ENCODE data around the gene SAMMSON. TPM values are rescaled to one million over a fixed set of nuclear protein-coding genes. Genes with fewer than 3 reads are reported as not detected.
A peak's percentile ranks its signal among the peaks of the same experiment; 100 is the strongest.

Gene SAMMSON
- total and polyA plus RNA-seq, 4 donors = 0.12 TPM; not detected in 3

DNA sequence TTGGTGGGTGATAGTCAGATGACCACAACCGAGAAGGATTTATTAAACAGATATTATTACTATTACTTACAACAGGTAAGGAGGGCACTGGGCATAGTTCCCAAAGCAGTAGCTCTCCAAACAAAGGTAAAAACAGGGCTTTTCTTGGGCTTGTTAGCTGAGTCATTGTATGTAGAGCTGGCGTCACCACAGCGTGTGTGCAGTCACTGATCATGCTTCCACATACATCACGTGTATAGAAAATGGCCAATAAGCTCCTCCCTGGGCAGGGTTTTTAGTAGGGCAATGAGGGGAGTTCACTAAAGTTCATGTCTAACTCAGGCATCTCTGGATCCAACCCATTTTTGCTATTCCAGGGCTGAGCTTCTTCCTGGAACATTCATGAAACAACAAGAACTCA is 5.8 kb upstream of the SAMMSON start:
- Histone ChIP-seq H3K4me3 (no peak overlapping the region), H3K4me1 (ENCODE audit: control insufficient read depth in 5 of 5, insufficient read depth in 5 of 5, low read length in 5 of 5) (peaks cover 0 to 22% (median 3%) of the 10 kb centered on the region in 5 donors), H3K36me3 (ENCODE audit: control insufficient read depth in 4 of 4, insufficient read depth in 4 of 4, low read length in 4 of 4) (no peaks in the 10 kb centered on the region), H3K27me3 (ENCODE audit: control insufficient read depth in 3 of 3, insufficient read depth in 3 of 3, low read length in 2 of 3) (no peaks in the 10 kb centered on the region), H3K27ac (ENCODE audit: low read depth in 1 of 2, low read length in 1 of 2) (no peak overlapping the region), H3K9ac (ENCODE audit: insufficient read depth in 1 of 2, low read length in 2 of 2) (no peak overlapping the region), H3K9me3 (ENCODE audit: control insufficient read depth in 4 of 4, insufficient read depth in 3 of 4, low read length in 3 of 4) (no peaks in the 10 kb centered on the region)
- 90 to 95% methylated on average over 4 of the region's 4 CpGs for WGBS, 2 donors
- ATAC-seq (ENCODE audit: insufficient read depth, low FRiP score) = no peak
- TF ChIP-seq, protein P1, sequence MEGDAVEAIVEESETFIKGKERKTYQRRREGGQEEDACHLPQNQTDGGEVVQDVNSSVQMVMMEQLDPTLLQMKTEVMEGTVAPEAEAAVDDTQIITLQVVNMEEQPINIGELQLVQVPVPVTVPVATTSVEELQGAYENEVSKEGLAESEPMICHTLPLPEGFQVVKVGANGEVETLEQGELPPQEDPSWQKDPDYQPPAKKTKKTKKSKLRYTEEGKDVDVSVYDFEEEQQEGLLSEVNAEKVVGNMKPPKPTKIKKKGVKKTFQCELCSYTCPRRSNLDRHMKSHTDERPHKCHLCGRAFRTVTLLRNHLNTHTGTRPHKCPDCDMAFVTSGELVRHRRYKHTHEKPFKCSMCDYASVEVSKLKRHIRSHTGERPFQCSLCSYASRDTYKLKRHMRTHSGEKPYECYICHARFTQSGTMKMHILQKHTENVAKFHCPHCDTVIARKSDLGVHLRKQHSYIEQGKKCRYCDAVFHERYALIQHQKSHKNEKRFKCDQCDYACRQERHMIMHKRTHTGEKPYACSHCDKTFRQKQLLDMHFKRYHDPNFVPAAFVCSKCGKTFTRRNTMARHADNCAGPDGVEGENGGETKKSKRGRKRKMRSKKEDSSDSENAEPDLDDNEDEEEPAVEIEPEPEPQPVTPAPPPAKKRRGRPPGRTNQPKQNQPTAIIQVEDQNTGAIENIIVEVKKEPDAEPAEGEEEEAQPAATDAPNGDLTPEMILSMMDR (IDR thresholded peaks at IDR 0.05; ENCODE audit: control extremely low read depth, extremely low read depth) = no peak
- DNase-seq = no peak

DNA sequence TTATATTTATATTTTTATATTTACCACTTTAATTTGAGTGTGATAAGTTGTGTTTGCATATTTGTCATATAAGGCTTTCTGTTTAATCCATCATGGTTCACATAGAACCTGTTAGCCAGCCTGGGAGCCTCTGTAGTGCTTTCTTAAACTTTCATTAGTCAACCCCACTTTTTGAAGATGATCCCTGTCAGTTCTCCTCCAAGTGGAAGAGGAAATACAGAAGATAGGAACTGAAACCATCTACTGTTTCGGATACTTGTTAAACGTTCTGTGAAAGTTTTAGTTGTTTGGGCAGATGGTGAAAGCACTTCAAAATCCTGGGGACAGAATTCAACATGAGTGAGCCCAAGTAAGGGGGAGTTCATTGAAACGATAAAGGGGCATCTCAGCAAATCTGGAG is 4.6 kb upstream of the SAMMSON start:
- no peak overlapping the region for H3K4me3 ChIP-seq
- peaks cover 0 to 34% (median 3%) of the 10 kb centered on the region in 5 donors for H3K4me1 ChIP-seq (ENCODE audit: control insufficient read depth in 5 of 5, insufficient read depth in 5 of 5, low read length in 5 of 5)
- WGBS, 2 donors = 61 to 71% methylated on average over 3 of the region's 3 CpGs
- H3K27ac ChIP-seq (ENCODE audit: low read depth in 1 of 2, low read length in 1 of 2) = no peak overlapping the region
- no peak overlapping the region for H3K9ac ChIP-seq (ENCODE audit: insufficient read depth in 1 of 2, low read length in 2 of 2)
- no peaks in the 10 kb centered on the region for H3K27me3 ChIP-seq (ENCODE audit: control insufficient read depth in 3 of 3, insufficient read depth in 3 of 3, low read length in 2 of 3)
- H3K36me3 ChIP-seq (ENCODE audit: control insufficient read depth in 4 of 4, insufficient read depth in 4 of 4, low read length in 4 of 4) = no peaks in the 10 kb centered on the region
- ATAC-seq (ENCODE audit: insufficient read depth, low FRiP score) (no peak), DNase-seq (no peak)
- TF ChIP-seq, protein P1 (IDR thresholded peaks at IDR 0.05; ENCODE audit: control extremely low read depth, extremely low read depth) = no peak
- no peaks in the 10 kb centered on the region for H3K9me3 ChIP-seq (ENCODE audit: control insufficient read depth in 4 of 4, insufficient read depth in 3 of 4, low read length in 3 of 4)

DNA sequence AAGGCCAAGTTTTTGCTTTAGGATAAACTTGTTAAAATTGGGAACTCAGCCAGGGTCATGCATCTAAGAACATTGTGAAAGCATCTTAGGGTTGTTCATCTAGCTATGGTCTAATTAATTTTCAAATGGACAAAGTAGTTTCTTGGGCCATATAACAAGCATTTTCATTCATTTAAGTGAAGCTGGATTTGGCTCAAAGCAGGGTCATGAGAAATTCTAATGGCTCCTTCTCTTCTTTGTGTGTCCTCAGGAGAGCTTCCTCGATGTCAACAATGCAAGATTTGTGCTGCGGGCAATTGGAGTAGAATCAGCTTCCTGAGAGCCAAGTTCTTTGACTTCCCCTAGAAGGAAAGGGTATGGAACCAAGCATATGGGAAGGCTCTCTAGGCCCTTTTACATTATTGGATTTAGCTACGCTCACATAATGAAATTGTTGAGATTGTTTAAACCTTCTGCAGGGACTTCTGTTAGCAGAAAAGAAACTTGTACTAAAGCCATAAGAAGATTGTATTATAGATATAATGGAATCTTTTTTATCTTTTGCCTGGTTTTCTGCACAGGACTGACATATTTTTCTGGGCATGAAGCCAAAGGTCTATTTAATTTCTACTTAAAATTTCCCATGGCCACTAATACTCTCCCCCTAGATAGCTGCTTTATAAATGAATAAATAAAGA is 1.8 kb upstream of the SAMMSON start:
- TF ChIP-seq, protein P1 (IDR thresholded peaks at IDR 0.05; ENCODE audit: control extremely low read depth, extremely low read depth) = no peak
- Histone ChIP-seq H3K4me3 (no peak overlapping the region), H3K27me3 (ENCODE audit: control insufficient read depth in 3 of 3, insufficient read depth in 3 of 3, low read length in 2 of 3) (no peaks in the 10 kb centered on the region), H3K9ac (ENCODE audit: insufficient read depth in 1 of 2, low read length in 2 of 2) (no peak overlapping the region), H3K9me3 (ENCODE audit: control insufficient read depth in 4 of 4, insufficient read depth in 3 of 4, low read length in 3 of 4) (no peaks in the 10 kb centered on the region), H3K27ac (ENCODE audit: low read depth in 1 of 2, low read length in 1 of 2) (no peak overlapping the region), H3K4me1 (ENCODE audit: control insufficient read depth in 5 of 5, insufficient read depth in 5 of 5, low read length in 5 of 5) (peaks cover 0 to 48% (median 3%) of the 10 kb centered on the region in 5 donors), H3K36me3 (ENCODE audit: control insufficient read depth in 4 of 4, insufficient read depth in 4 of 4, low read length in 4 of 4) (no peaks in the 10 kb centered on the region)
- 57 to 62% methylated on average over 3 of the region's 3 CpGs for WGBS, 2 donors
- DNase-seq (peak; percentile 50 to 93 (median 88)), ATAC-seq (ENCODE audit: insufficient read depth, low FRiP score) (no peak)

DNA sequence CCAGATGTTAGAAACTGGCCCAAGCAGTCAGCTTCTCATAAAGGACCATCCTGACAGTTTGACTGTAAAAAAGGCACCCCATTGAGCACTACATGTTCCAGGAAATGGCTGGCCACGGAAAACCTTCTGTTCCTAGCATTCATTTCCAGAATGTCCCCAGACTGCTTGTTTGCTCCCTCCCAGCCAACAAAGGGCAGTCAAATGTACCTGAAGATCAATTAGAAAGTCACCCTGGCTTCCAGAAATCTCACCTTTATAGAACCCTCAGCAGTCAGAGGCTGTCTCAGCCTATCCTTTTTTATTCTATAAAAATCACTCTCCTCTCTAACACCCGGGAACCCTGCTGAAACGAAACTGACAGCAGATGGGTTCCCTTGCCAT is 784 bp upstream of the SAMMSON start:
- Histone ChIP-seq H3K27me3 (ENCODE audit: control insufficient read depth in 3 of 3, insufficient read depth in 3 of 3, low read length in 2 of 3) (no peaks in the 10 kb centered on the region), H3K4me3 (no peak overlapping the region), H3K9me3 (ENCODE audit: control insufficient read depth in 4 of 4, insufficient read depth in 3 of 4, low read length in 3 of 4) (no peaks in the 10 kb centered on the region), H3K36me3 (ENCODE audit: control insufficient read depth in 4 of 4, insufficient read depth in 4 of 4, low read length in 4 of 4) (no peaks in the 10 kb centered on the region), H3K27ac (ENCODE audit: low read depth in 1 of 2, low read length in 1 of 2) (no peak overlapping the region), H3K4me1 (ENCODE audit: control insufficient read depth in 5 of 5, insufficient read depth in 5 of 5, low read length in 5 of 5) (peaks cover 0 to 48% (median 3%) of the 10 kb centered on the region in 5 donors), H3K9ac (ENCODE audit: insufficient read depth in 1 of 2, low read length in 2 of 2) (peak overlapping the region in 1 of 2 donors; percentile 40)
- ATAC-seq (ENCODE audit: insufficient read depth, low FRiP score) (no peak), DNase-seq (peak in 1 of 3 donors; percentile 22)
- TF ChIP-seq, protein P1 (IDR thresholded peaks at IDR 0.05; ENCODE audit: control extremely low read depth, extremely low read depth) = no peak
- WGBS, 2 donors = 41 to 49% methylated on average over 3 of the region's 3 CpGs
